K562 (cell line): ENCODE data around the gene KRT83. TPM values are rescaled to one million over a fixed set of nuclear protein-coding genes. Genes with fewer than 3 reads are reported as not detected.

Experiments used
- ATAC-seq: fragments of 200-7000 bp; cut with Tn5 transposase; 3 replicates; pipeline ENCODE4 v1.9.1; 2020; ENCODE audit warnings: moderate library complexity
- BruUV-seq: library from RNA; stranded (reverse); fragments of 400-500 nt; replicated peaks from 2 replicates; lab custom pipeline; 2021; lab: Mats Ljungman, UMichigan
- CTCF ChIA-PET: fragments of 300-600 bp; formaldehyde crosslinking; extraction: SDS; loops from one replicate; lab custom pipeline; 2021; ENCODE audit warnings: low intra/inter-chr PET ratio; lab: Yijun Ruan, JAX
- POLR2A ChIA-PET: fragments of 300-600, 350-650 bp; sonication (Branson Sonifier 250); formaldehyde crosslinking; extraction: SDS; loops from one replicate; lab custom pipeline; 2021; ENCODE audit warnings: antibody characterized with exemption, inconsistent platforms; lab: Yijun Ruan, JAX
- DNase-seq, 4 experiments: peaks; one replicate each; pipeline versions ENCODE4 v3.0.0 to v3.0.0-alpha.2; 2011 to 2018; ENCODE audit warnings: low spot score in 3 of 4, mixed read lengths in 3 of 4; ENCODE audit errors: extremely low read depth in 1 of 4
- FAIRE-seq: peaks from 2 replicates; lab custom pipeline; 2011; peaks lifted over from hg19 to GRCh38; lab: Jason Lieb, UNC
- H2AFZ ChIP-seq: 2 replicates; pipeline ENCODE4 v1.6.0; 2011; ENCODE audit warnings: low read depth, low read length, control low read depth, inconsistent platforms
- H3K27ac ChIP-seq: fragments of 200-600 bp; 3 replicates; pipeline ENCODE4 v1.8.0; 2011; ENCODE audit warnings: low read depth, mild to moderate bottlenecking, control low read depth, inconsistent platforms, low read length, moderate library complexity, mixed read lengths; ENCODE audit errors: extremely low read depth
- H3K27me3 ChIP-seq, 2 experiments: fragments of 300-600 bp in 1 of 2; 2 replicates in 1 of 2; 3 replicates in 1 of 2; pipeline versions ENCODE4 v1.6.0 to v1.8.0; 2011; ENCODE audit warnings: inconsistent platforms in 2 of 2, low read length in 2 of 2, mild to moderate bottlenecking in 1 of 2, mixed read lengths in 1 of 2, moderate library complexity in 1 of 2; ENCODE audit not compliant: control insufficient read depth in 2 of 2, insufficient read depth in 2 of 2
- H3K36me3 ChIP-seq: fragments of 300-600 bp; 3 replicates; pipeline ENCODE4 v1.8.0; 2011; ENCODE audit warnings: mild to moderate bottlenecking, low read length, inconsistent platforms; ENCODE audit not compliant: control insufficient read depth, insufficient read depth
- H3K4me1 ChIP-seq, 2 experiments: fragments of 200-600 bp in 1 of 2; replicated peaks in 1 of 2; 2 replicates in 1 of 2; 3 replicates in 1 of 2; pipeline versions ENCODE4 v1.5.1 to v1.8.0; 2011; ENCODE audit warnings: inconsistent platforms in 2 of 2, low read length in 2 of 2, mild to moderate bottlenecking in 1 of 2, mixed read lengths in 1 of 2, moderate library complexity in 1 of 2; ENCODE audit not compliant: control insufficient read depth in 2 of 2, insufficient read depth in 2 of 2
- H3K4me2 ChIP-seq: 2 replicates; pipeline ENCODE4 v1.6.1; 2011; ENCODE audit warnings: low read length, control low read depth, inconsistent platforms, mixed read lengths; ENCODE audit not compliant: insufficient read depth
- H3K4me3 ChIP-seq: fragments of 200-600 bp; sonication (generic), shearing (Covaris generic); 2 replicates; pipeline ENCODE4 v1.5.1; 2016; ENCODE audit warnings: control low read depth, inconsistent platforms
- H3K79me2 ChIP-seq: fragments of 200-600 bp; 3 replicates; pipeline ENCODE4 v1.8.0; 2011; ENCODE audit warnings: low read length, inconsistent platforms; ENCODE audit not compliant: control insufficient read depth, insufficient read depth
- H3K9ac ChIP-seq, 2 experiments: 2 replicates each; pipeline versions ENCODE4 v1.6.0 to v1.6.1; 2011; ENCODE audit warnings: low read depth in 2 of 2, low read length in 2 of 2, control low read depth in 1 of 2, inconsistent platforms in 1 of 2, mild to moderate bottlenecking in 1 of 2, mixed read lengths in 1 of 2; ENCODE audit not compliant: insufficient read depth in 1 of 2
- H3K9me1 ChIP-seq: one replicate; pipeline ENCODE4 v1.6.0; 2011; ENCODE audit warnings: inconsistent platforms, mild to moderate bottlenecking, low read length, moderate library complexity; ENCODE audit not compliant: control insufficient read depth, insufficient read depth
- H3K9me3 ChIP-seq: replicated peaks from 2 replicates; pipeline ENCODE4 v1.5.1; 2011; ENCODE audit warnings: low read depth, low read length, inconsistent platforms; ENCODE audit not compliant: control insufficient read depth, insufficient read depth
- H4K20me1 ChIP-seq: replicated peaks from 2 replicates; pipeline ENCODE4 v1.6.1; 2011; ENCODE audit warnings: low read length, inconsistent platforms, mixed read lengths; ENCODE audit not compliant: control insufficient read depth, insufficient read depth
- ATF4 ChIP-seq: fragments of 450-650 bp; formaldehyde crosslinking; IDR thresholded peaks from 2 replicates; pipeline ENCODE4 v1.4.0; 2022; ENCODE audit warnings: mild to moderate bottlenecking, moderate library complexity
- CLOCK ChIP-seq: fragments of 250-450 bp; sonication (Bioruptor Pico); IDR thresholded peaks from 2 replicates; pipeline ENCODE4 v1.4.0; 2020; ENCODE audit warnings: mild to moderate bottlenecking, moderate library complexity, borderline replicate concordance
- CUX1 ChIP-seq: fragments of 200-800 bp; sonication (Bioruptor generic); IDR thresholded peaks from 2 replicates; pipeline ENCODE4 v1.6.1; 2016; ENCODE audit warnings: missing genetic modification characterization, missing compliant biosample characterization
- HMBOX1 ChIP-seq: sonication (generic); IDR thresholded peaks from 2 replicates; pipeline ENCODE4 v1.6.1; 2016
- XRCC4 ChIP-seq: IDR thresholded peaks from one replicate; pipeline ENCODE4 v1.6.1; 2011; ENCODE audit not compliant: insufficient read depth, insufficient read length; ENCODE audit errors: extremely low read depth
- WGBS: fragments of 100-300 bp; shearing (Covaris generic); methylation state at CpG from one replicate; pipeline ENCODE4 v1.1.6; 2016; ENCODE audit warnings: low coverage, mixed read lengths; ENCODE audit not compliant: insufficient coverage; ENCODE audit errors: missing lambda C conversion rate; 5-methylcytosine and 5-hydroxymethylcytosine counted together
- in situ Hi-C: fragments of 300-500 bp; cut with MboI; formaldehyde crosslinking; loops from 4 replicates; pipeline ENCODE4 v1.15.0; 2018; ENCODE audit warnings: inconsistent platforms, mixed read lengths
- intact Hi-C: fragments of 100-400 bp; cut with micrococcal nuclease; formaldehyde crosslinking; loops from 2 replicates; pipeline ENCODE4 v1.14.2; 2022
- polyA plus RNA-seq, 8 experiments: library from polyadenylated mRNA; depleted of rRNA in 4 of 8; stranded (reverse) in 5 of 8; unstranded in 3 of 8; fragments of >200 nt; fragmentation: Nextera tagmentation in 2 of 8; fragmentation: Illumina TruSeq in 1 of 8; extraction: Ambion mirVana in 2 of 8; extraction: Trizol in 1 of 8; gene quantifications; 2 replicates each; pipeline versions ENCODE4 v1.2.1 to v1.2.3, GENCODE V29; 2011 to 2014; ENCODE audit warnings: inconsistent platforms in 1 of 8, missing spikeins in 1 of 8
- total RNA-seq, 7 experiments: library from RNA; depleted of rRNA in 6 of 7; stranded (reverse); fragments of >200 nt in 6 of 7; fragmentation: Illumina TruSeq in 2 of 7; extraction: Trizol in 2 of 7; gene quantifications; 2 replicates each; pipeline versions ENCODE4 v1.2.1 to v1.2.3, GENCODE V29; 2011 to 2021; ENCODE audit warnings: low replicate concordance in 1 of 7

KRT83 gene
- total and polyA plus RNA-seq, 9 of the 15 experiments (the other 6 are each of a cell fraction or from before 2014, with no cell fraction given): not detected

GRCh38 chr12:52313461-52313860, 7.7 kb downstream of the KRT83 start:
- CTCF ChIA-PET: no interaction called here

More at GRCh38 chr12:52313461-52313860, 7.7 kb downstream of the KRT83 start:
- 0% methylated on average over 3 of the region's 3 CpGs for WGBS
- Histone ChIP-seq H3K9me1 (no peaks in the 10 kb centered on the region), H3K9ac (no peak overlapping the region), H2AFZ (no peak overlapping the region), H3K4me3 (no peak overlapping the region), H3K9me3 (no peaks in the 10 kb centered on the region), H3K27me3 (peaks cover 6 to 54% of the 10 kb centered on the region in 2 experiments; a peak in 4 of 5 replicates), H3K4me1 (peaks cover 0 to 2% of the 10 kb centered on the region in 2 experiments; a peak in 1 of 5 replicates), H3K36me3 (no peaks in the 10 kb centered on the region), H4K20me1 (no peaks in the 10 kb centered on the region; the same call in 1 of the 2 replicates), H3K27ac (no peak overlapping the region), H3K79me2 (no peaks in the 10 kb centered on the region), H3K4me2 (no peak overlapping the region)
- BruUV-seq: no TSS peak
- DNase-seq (no peak), ATAC-seq (no peak), FAIRE-seq (no peak)
- TF ChIP-seq CLOCK (CRISPR knock-in tag) (no peak), ATF4 (CRISPR knock-in tag) (no peak), XRCC4 (no peak), CUX1 (CRISPR knock-in tag) (no peak), HMBOX1 (no peak)
- intact Hi-C loops: no loop called here
- in situ Hi-C loops: no loop called here
- POLR2A ChIA-PET: no interaction called here
